HG03159 (cell line): ENCODE measurements around the gene FYN.
A peak's percentile ranks its signal among the peaks of the same experiment; 100 is the strongest.
"Not testable (repeated sequence)": the region's sequence is repeated elsewhere in the genome, so short reads cannot be mapped to it uniquely, and the experiment has no call there.

ENCODE experiments used
- ATAC-seq: cut with Tn5 transposase; IDR thresholded peaks from one replicate; pipeline ENCODE4 v1.9.1; 2021; ENCODE audit warnings: mild to moderate bottlenecking, moderate library complexity; ENCODE audit not compliant: unreplicated experiment

FYN gene

DNA sequence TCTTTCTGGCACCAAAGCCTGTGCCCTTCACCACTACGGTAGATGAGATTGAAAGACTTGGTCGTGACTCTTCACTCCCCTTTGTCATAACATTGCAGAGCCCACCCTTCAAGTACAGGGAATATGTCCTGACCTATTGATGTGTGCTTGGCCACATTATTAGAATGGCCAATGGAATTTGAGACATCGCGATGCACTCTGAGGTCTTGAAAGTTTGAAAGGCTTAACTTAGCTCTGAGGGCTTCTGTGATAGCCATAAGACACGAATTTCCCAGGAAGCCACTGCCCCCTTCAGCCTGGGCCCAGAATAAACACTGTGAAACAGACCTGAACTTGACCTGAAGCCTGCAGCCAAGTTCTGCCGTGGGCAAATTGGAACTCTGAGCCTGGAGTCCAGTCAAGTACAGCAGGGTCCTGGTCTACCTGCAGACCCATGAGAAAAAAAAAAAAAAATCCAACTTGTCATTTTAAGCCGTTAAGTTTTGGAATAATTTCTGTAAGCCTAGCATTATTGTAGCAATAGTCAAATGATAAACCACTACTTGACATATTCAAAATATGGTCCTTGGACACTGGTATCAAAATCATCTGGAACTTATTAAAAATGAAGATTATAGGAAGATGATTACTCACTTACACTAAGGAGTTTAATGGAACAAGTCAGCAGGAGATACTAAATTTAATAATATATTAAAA is 230.6 kb downstream of the FYN start:
- peak; percentile 60 for ATAC-seq

DNA sequence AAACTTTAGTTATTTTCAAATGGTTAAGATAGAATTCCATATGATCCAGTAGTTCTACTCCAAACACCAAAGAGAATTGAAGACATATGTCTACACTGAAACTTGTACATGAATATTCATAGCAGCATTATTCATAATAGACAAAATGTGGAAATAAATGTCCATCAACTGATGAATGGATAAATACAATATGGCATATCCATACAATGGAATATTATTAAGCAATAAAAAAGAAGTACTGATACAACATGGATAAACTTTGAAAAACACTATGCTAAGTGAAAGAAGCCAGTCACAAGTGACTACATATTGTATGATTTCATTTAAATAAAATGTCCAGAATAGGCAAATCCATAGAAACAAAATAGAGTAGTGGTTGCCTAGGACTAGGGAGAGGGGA is 234.0 kb downstream of the FYN start:
- ATAC-seq = no peak

GRCh38 chr6:111634981-111635380 is 238.3 kb downstream of the FYN start:
- ATAC-seq = not testable (repeated sequence)

- no peak for ATAC-seq
Observed at GRCh38 chr6:111633822-111634221, 239.4 kb downstream of the FYN start.

- no peak for ATAC-seq
Observed at GRCh38 chr6:111632468-111633247, 240.6 kb downstream of the FYN start.

DNA sequence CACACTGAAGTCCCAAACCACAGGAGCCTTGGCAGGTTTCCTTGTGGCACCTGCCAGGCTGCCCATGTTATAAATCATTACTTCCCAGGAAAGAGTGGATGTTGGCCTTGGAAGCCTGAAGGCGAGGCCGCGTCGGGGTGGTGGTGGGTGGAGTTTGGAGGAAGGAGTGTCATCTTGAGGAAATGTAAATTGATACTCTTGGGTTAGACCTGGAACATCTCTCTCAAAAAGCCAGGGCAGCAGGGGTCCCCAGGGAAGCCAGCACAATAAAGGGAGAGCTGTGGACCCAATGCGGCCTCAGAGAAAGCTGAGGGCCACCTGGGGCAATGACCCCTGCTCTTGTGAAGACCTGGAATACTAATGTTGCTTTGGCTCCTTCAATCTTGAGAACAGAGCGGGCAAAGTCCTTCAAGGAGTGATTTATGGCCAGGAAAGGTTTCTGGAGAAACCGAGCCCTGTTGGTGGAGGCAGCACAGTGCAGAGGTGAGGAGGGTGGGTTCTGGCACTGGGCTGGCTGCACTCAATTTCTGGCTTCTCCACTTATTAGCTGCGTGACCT is 241.3 kb downstream of the FYN start:
- no peak for ATAC-seq

- no peak for ATAC-seq
Observed at GRCh38 chr6:111631018-111631417, 242.2 kb downstream of the FYN start.

DNA sequence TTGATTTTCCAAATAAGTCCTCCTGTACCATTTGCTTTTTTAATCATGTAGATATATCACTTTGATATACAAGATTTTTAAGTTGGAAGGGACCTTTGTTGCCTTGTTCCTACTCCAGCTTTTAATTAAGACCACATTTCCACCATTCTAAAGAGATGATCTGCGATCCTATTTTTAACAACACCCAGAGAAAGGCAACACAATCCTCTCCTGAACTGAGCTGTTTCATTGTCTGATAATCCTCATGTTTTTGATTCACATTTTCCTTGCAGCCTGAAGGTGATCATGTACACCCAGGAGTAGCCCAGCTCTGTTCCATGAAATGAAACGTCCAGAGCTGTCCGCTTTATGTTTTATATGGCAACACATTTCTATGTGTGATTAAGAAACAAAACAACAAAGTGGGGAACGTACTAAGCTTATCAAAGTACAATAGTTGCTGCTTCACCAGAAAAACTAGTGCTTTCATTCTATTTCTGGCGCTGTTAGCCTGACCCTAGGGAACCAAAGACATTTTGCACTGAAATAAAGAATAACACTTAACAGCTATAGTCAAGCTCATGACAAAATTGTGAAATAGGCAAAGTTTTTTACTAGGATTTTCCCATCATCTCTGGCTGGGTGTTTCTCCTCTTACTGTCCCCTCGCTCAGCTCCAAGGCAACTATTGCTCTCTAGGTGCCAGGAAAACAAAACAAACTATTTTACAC is 245.0 kb downstream of the FYN start:
- ATAC-seq = no peak

GRCh38 chr6:111626441-111626840 is 246.8 kb downstream of the FYN start:
- no peak for ATAC-seq

- ATAC-seq = no peak
Observed at GRCh38 chr6:111625461-111626391, 247.5 kb downstream of the FYN start.

- no peak for ATAC-seq
Observed at GRCh38 chr6:111625099-111625416, 248.2 kb downstream of the FYN start.

GRCh38 chr6:111624401-111625098 is 248.7 kb downstream of the FYN start:
- ATAC-seq = no peak

DNA sequence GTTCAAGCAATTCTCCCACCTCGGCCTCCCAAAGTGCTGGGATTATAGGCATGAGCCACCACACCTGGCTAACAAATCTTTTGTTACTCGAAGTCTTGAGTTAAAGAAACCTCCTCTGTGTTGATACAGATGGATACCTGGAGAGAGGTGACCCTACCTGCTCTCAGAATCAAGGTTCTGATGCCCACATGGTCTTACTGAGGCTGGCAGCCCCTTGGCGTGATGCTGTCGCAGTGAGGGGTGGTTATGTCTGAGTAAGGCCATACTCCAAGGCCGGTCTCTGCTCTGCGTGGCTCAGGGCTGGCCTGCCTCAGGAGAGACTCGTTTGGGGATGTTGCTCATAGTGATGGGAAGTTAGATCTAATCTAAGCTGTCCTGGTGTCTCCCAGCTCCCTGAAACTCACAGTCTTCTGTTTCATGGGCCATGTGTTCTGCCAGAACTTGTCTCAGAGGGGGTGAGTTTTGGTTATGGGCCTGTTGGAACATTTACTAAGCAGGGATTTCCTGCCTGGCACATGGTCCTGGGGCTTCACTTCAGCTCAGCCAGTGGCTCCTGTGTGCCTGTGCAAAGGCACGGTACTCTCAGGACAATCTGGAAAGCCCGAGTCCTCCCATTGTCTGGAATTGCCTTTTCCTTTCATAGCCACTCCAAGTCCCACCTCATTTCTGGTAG is 250.1 kb downstream of the FYN start:
- ATAC-seq = no peak

- no peak for ATAC-seq
Observed at GRCh38 chr6:111620169-111620568, 253.1 kb downstream of the FYN start.

DNA sequence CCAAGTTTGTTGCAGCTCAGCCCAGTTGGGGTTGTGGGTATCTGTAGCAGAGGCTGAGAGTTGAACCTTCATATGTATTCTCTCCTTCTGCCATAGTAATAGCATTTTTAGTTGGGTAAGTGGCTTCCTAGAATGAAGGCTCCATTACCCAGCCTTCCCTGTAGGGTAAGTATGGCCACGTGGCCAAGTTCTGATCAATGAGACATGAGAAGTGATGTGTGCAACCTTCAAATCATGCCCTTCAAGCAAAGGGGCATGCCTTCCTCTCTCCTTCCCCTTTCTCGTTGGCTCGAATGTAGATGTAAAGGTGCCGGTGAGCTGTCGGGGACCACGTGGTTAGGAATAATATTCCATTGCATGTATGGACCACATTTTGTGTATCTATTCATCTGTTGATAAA is 254.8 kb downstream of the FYN start:
- no peak for ATAC-seq

GRCh38 chr6:111617149-111617548 is 256.1 kb downstream of the FYN start:
- no peak for ATAC-seq

GRCh38 chr6:111615916-111616612 is 257.2 kb downstream of the FYN start:
- ATAC-seq = no peak

DNA sequence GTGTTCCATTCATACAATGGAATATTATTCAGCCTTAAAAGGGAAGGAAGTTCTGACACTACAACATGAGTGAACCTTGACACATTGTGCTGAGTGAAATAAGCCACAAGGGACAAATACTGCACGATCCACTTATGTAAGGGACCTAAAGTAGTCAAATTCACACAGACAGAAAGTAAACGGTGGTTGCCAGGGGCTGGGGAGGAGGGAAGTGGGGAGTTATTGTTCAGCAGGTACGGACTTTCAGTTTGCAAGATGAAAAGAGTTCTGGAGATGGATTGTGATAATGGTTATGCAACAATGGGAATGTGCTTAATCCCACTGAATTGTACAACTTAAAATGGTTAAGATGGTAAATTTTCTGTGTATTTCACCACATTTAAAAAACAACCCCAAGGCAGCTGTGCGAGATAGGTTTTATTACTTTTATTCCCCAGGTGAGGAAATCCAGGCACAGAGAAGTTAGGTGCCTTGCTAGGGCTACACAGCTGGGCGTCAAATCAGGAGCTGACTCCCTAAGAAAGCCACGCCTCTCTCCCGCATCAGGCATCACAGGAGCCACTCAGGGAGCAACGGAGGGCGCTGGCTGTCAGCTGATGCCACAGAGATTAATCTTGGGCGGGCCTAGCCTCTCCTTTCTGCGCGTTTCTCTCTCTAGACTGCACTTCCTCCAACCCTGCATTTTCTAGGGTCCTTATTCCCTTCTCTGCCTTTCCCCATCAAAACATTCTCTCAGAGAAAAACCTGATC is 258.2 kb downstream of the FYN start:
- ATAC-seq = no peak
